HEK293 (cell line): Measurements from ENCODE around the gene DAZAP1.

ENCODE experiments used
- CTCF ChIA-PET: fragments of 350-600 bp; formaldehyde crosslinking; extraction: SDS; loops from one replicate; lab custom pipeline; 2021; ENCODE audit warnings: antibody characterized with exemption; lab: Yijun Ruan, JAX
- POLR2A ChIA-PET: fragments of 300-600 bp; formaldehyde crosslinking; extraction: SDS; loops from one replicate; lab custom pipeline; 2020; ENCODE audit warnings: antibody characterized with exemption, inconsistent platforms; lab: Yijun Ruan, JAX
- H3K27ac ChIP-seq: fragments of 200-500 bp; sonication (Bioruptor generic); 2 replicates; pipeline ENCODE4 v1.5.1; 2014; ENCODE audit warnings: low read depth, low read length, control low read depth, inconsistent platforms; ENCODE audit errors: extremely low read depth
- H3K36me3 ChIP-seq, 2 experiments: fragments of 200-500 bp in 1 of 2; sonication (Bioruptor generic) in 1 of 2; 1 replicate in 1 of 2; 2 replicates in 1 of 2; pipeline ENCODE4 v1.5.1; 2014 to 2017; ENCODE audit warnings: inconsistent platforms in 2 of 2, low read length in 2 of 2; ENCODE audit not compliant: control insufficient read depth in 2 of 2, insufficient read depth in 1 of 2
- H3K4me1 ChIP-seq: fragments of 200-500 bp; sonication (Bioruptor generic); 2 replicates; pipeline ENCODE4 v1.5.1; 2014; ENCODE audit warnings: mild to moderate bottlenecking, low read length, inconsistent platforms; ENCODE audit not compliant: control insufficient read depth, insufficient read depth
- H3K4me3 ChIP-seq: 2 replicates; pipeline ENCODE4 v1.5.1; 2011; ENCODE audit warnings: low read depth, mild to moderate bottlenecking, control low read depth, low read length, moderate library complexity
- H3K9me3 ChIP-seq: fragments of 200-500 bp; sonication (Bioruptor generic); 2 replicates; pipeline ENCODE4 v1.5.1; 2014; ENCODE audit warnings: low read depth, low read length, inconsistent platforms; ENCODE audit not compliant: control insufficient read depth, insufficient read depth
- GLIS1 ChIP-seq: fragments of 450-650 bp; formaldehyde crosslinking; IDR thresholded peaks from 2 replicates; pipeline ENCODE4 v1.5.1; 2016; ENCODE audit warnings: missing biosample characterization, missing genetic modification characterization
- GLIS2 ChIP-seq: fragments of 450-650 bp; formaldehyde crosslinking; IDR thresholded peaks from 2 replicates; pipeline ENCODE4 v1.5.1; 2016; ENCODE audit warnings: missing biosample characterization, missing genetic modification characterization
- HIC1 ChIP-seq: fragments of 450-650 bp; formaldehyde crosslinking; IDR thresholded peaks from 2 replicates; pipeline ENCODE4 v1.5.1; 2016; ENCODE audit warnings: missing biosample characterization, missing genetic modification characterization
- KLF16 ChIP-seq: fragments of 450-650 bp; formaldehyde crosslinking; IDR thresholded peaks from 2 replicates; pipeline ENCODE4 v1.5.1; 2017; ENCODE audit warnings: missing biosample characterization, missing genetic modification characterization
- KLF8 ChIP-seq: fragments of 450-650 bp; formaldehyde crosslinking; IDR thresholded peaks from 2 replicates; pipeline ENCODE4 v1.5.1; 2016; ENCODE audit warnings: missing biosample characterization, missing genetic modification characterization
- ZBTB17 ChIP-seq: fragments of 450-650 bp; formaldehyde crosslinking; IDR thresholded peaks from 2 replicates; pipeline ENCODE4 v1.5.1; 2016; ENCODE audit warnings: missing biosample characterization, missing genetic modification characterization
- ZBTB20 ChIP-seq: fragments of 450-650 bp; formaldehyde crosslinking; IDR thresholded peaks from 2 replicates; pipeline ENCODE4 v1.5.1; 2016; ENCODE audit warnings: missing biosample characterization, missing genetic modification characterization
- ZBTB7A ChIP-seq: fragments of 450-650 bp; formaldehyde crosslinking; IDR thresholded peaks from 2 replicates; pipeline ENCODE4 v1.5.1; 2016; ENCODE audit warnings: low read depth, missing biosample characterization, missing genetic modification characterization
- ZBTB8A ChIP-seq: fragments of 450-650 bp; formaldehyde crosslinking; IDR thresholded peaks from 2 replicates; pipeline ENCODE4 v1.5.1; 2016; ENCODE audit warnings: missing biosample characterization, missing genetic modification characterization
- ZNF544 ChIP-seq: fragments of 450-650 bp; formaldehyde crosslinking; IDR thresholded peaks from 2 replicates; pipeline ENCODE4 v1.5.0; 2017; ENCODE audit warnings: missing biosample characterization, missing genetic modification characterization
- ZNF585B ChIP-seq: fragments of 450-650 bp; formaldehyde crosslinking; IDR thresholded peaks from 2 replicates; pipeline ENCODE4 v1.5.1; 2016; ENCODE audit warnings: missing biosample characterization, missing genetic modification characterization
- ZNF621 ChIP-seq: fragments of 450-650 bp; formaldehyde crosslinking; IDR thresholded peaks from 2 replicates; pipeline ENCODE4 v1.5.1; 2017; ENCODE audit warnings: missing biosample characterization, missing genetic modification characterization
- ZNF830 ChIP-seq: fragments of 450-650 bp; IDR thresholded peaks from 2 replicates; pipeline ENCODE4 v1.5.0; 2018; ENCODE audit warnings: missing biosample characterization, missing genetic modification characterization, low read depth, mild to moderate bottlenecking, moderate library complexity
- ZNF837 ChIP-seq: fragments of 450-650 bp; formaldehyde crosslinking; IDR thresholded peaks from 2 replicates; pipeline ENCODE4 v1.5.1; 2016; ENCODE audit warnings: missing biosample characterization, missing genetic modification characterization
- TF ChIP-seq, protein P1 (sequence below): fragments of 450-650 bp; formaldehyde crosslinking; IDR thresholded peaks from 2 replicates; pipeline ENCODE4 v1.5.1; 2016; ENCODE audit warnings: missing biosample characterization, missing genetic modification characterization
- TF ChIP-seq, protein P2 (sequence below): fragments of 450-650 bp; formaldehyde crosslinking; IDR thresholded peaks from 2 replicates; pipeline ENCODE4 v1.5.0; 2017; ENCODE audit warnings: missing biosample characterization, missing genetic modification characterization, borderline replicate concordance

DAZAP1 gene

DNA sequence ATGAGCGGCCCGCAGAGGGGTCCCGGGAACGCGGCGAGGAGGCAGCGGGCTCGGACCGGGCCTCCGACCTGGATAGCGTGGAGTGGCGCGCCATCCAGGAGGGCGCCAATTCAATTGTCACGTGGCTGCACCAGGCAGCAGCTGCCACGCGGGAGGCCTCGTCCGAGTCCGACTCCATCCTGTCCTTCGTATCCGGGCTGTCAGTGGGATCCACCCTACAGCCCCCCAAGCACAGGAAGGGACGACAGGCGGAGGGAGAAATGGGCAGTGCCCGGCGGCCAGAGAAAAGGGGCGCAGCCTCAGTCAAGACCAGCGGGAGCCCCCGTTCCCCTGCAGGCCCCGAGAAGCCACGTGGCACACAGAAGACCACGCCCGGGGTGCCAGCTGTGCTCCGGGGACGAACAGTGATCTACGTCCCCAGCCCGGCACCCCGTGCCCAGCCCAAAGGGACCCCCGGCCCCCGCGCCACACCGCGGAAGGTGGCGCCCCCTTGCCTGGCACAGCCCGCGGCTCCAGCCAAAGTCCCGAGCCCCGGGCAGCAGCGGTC, 61.0 kb downstream of the DAZAP1 start:
- CTCF ChIA-PET, result interaction anchor here (0.6 to 1.3 kb wide), 5 partner anchors 15 to 50 kb away, joined by 3 read pairs; partner anchors contain the start of gene PCSK4
- TF ChIP-seq HIC1 (tag by site-specific recombination) (peak; percentile 36; the same call in 1 of the 2 replicates), KLF16 (tag by site-specific recombination) (no peak)
- TF ChIP-seq, all 188 proteins: peak for 1
- H3K27ac ChIP-seq, result no peak overlapping the region
- H3K9me3 ChIP-seq, result no peaks in the 10 kb centered on the region
- POLR2A ChIA-PET, result interaction anchor here (0.6 kb wide), 1 partner anchor 11 kb away, joined by 6 read pairs; no protein-coding TSS in a partner anchor
- peaks cover 0 to 10% of the 10 kb centered on the region in 2 experiments; a peak in 1 of 3 replicates for H3K36me3 ChIP-seq
- peaks cover 12% of the 10 kb centered on the region for H3K4me1 ChIP-seq
- peak overlapping the region; percentile 11 for H3K4me3 ChIP-seq

DNA sequence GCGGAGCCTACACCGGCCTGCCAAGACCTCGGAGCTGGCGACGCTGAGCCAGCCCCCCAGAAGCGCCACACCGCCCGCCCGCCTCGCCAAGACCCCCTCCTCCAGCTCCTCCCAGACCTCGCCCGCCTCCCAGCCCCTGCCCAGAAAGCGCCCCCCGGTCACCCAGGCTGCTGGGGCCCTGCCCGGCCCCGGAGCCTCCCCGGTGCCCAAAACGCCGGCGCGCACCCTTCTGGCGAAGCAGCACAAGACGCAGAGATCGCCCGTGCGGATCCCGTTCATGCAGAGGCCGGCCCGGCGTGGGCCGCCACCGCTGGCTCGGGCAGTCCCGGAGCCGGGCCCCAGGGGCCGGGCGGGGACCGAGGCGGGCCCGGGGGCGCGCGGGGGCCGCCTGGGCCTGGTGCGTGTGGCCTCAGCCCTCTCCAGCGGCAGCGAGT, 61.5 kb downstream of the DAZAP1 start:
- CTCF ChIA-PET, result interaction anchor here (0.9 to 1.3 kb wide), 3 partner anchors 15 to 26 kb away, joined by 3 read pairs; partner anchors contain the start of gene PCSK4
- POLR2A ChIA-PET, result interaction anchor here (0.6 kb wide), 1 partner anchor 11 kb away, joined by 6 read pairs; no protein-coding TSS in a partner anchor
- no peaks in the 10 kb centered on the region for H3K9me3 ChIP-seq
- H3K4me3 ChIP-seq, result peak overlapping the region; percentile 22
- peaks cover 0 to 10% of the 10 kb centered on the region in 2 experiments; a peak in 1 of 3 replicates for H3K36me3 ChIP-seq
- H3K4me1 ChIP-seq, result peaks cover 12% of the 10 kb centered on the region
- H3K27ac ChIP-seq, result no peak overlapping the region; the same call in 1 of the 2 replicates
- TF ChIP-seq ZNF585B (no peak), ZNF837 (tag by site-specific recombination) (no peak), ZBTB17 (tag by site-specific recombination) (no peak), KLF8 (tag by site-specific recombination) (0 out of 2 replicates have a peak, but pooled peaks have one; percentile 23), KLF16 (tag by site-specific recombination) (no peak), ZNF621 (no peak), ZBTB20 (tag by site-specific recombination) (peak; percentile 42; the same call in 1 of the 2 replicates), ZBTB8A (tag by site-specific recombination) (peak; percentile 59)
- TF ChIP-seq, protein P1, sequence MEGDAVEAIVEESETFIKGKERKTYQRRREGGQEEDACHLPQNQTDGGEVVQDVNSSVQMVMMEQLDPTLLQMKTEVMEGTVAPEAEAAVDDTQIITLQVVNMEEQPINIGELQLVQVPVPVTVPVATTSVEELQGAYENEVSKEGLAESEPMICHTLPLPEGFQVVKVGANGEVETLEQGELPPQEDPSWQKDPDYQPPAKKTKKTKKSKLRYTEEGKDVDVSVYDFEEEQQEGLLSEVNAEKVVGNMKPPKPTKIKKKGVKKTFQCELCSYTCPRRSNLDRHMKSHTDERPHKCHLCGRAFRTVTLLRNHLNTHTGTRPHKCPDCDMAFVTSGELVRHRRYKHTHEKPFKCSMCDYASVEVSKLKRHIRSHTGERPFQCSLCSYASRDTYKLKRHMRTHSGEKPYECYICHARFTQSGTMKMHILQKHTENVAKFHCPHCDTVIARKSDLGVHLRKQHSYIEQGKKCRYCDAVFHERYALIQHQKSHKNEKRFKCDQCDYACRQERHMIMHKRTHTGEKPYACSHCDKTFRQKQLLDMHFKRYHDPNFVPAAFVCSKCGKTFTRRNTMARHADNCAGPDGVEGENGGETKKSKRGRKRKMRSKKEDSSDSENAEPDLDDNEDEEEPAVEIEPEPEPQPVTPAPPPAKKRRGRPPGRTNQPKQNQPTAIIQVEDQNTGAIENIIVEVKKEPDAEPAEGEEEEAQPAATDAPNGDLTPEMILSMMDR, result 0 out of 2 replicates have a peak, but pooled peaks have one; percentile 9

- H3K4me3 ChIP-seq, result peak overlapping the region; percentile 28
- peaks cover 12% of the 10 kb centered on the region for H3K4me1 ChIP-seq
- TF ChIP-seq GLIS1 (tag by site-specific recombination), result peak; percentile 43; the same call in 1 of the 2 replicates
- peak; percentile 50; the same call in 1 of the 2 replicates for TF ChIP-seq GLIS2
- peak; percentile 35; the same call in 1 of the 2 replicates for TF ChIP-seq ZBTB7A (tag by site-specific recombination)
- no peak for TF ChIP-seq ZNF830 (tag by site-specific recombination)
- TF ChIP-seq ZNF544 (tag by site-specific recombination), result no peak
- TF ChIP-seq, protein P2, sequence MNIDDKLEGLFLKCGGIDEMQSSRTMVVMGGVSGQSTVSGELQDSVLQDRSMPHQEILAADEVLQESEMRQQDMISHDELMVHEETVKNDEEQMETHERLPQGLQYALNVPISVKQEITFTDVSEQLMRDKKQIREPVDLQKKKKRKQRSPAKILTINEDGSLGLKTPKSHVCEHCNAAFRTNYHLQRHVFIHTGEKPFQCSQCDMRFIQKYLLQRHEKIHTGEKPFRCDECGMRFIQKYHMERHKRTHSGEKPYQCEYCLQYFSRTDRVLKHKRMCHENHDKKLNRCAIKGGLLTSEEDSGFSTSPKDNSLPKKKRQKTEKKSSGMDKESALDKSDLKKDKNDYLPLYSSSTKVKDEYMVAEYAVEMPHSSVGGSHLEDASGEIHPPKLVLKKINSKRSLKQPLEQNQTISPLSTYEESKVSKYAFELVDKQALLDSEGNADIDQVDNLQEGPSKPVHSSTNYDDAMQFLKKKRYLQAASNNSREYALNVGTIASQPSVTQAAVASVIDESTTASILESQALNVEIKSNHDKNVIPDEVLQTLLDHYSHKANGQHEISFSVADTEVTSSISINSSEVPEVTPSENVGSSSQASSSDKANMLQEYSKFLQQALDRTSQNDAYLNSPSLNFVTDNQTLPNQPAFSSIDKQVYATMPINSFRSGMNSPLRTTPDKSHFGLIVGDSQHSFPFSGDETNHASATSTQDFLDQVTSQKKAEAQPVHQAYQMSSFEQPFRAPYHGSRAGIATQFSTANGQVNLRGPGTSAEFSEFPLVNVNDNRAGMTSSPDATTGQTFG, result no peak
- TF ChIP-seq, all 188 proteins: peak for 3
- Histone ChIP-seq H3K27ac (peak overlapping the region; percentile 46; the same call in 1 of the 2 replicates), H3K9me3 (no peaks in the 10 kb centered on the region), H3K36me3 (peaks cover 0 to 13% of the 10 kb centered on the region in 2 experiments; a peak in 1 of 3 replicates)
- POLR2A ChIA-PET, result interaction anchor here (0.5 to 0.6 kb wide), 2 partner anchors 12 to 397 kb away, joined by 3 to 6 read pairs; no protein-coding TSS in a partner anchor
- CTCF ChIA-PET, result interaction anchor here (0.9 to 1.3 kb wide), 2 partner anchors 16 to 21 kb away, joined by 3 read pairs; partner anchors contain the start of gene PCSK4
These were observed 62.1 kb downstream of the DAZAP1 start for GRCh38 chr19:1469255-1470054.
